22Rv1 (cell line): ENCODE results near the gene CCND1.

ENCODE experiments used
- ZFX ChIP-seq: fragments of 450-650 bp; IDR thresholded peaks from 2 replicates; pipeline ENCODE4 v1.6.1; 2017; ENCODE audit warnings: antibody characterized with exemption, borderline replicate concordance
- TF ChIP-seq, protein P1 (sequence below): fragments of 450-650 bp; IDR thresholded peaks from 2 replicates; pipeline ENCODE4 v1.5.1; 2017; ENCODE audit warnings: mild to moderate bottlenecking

DNA sequence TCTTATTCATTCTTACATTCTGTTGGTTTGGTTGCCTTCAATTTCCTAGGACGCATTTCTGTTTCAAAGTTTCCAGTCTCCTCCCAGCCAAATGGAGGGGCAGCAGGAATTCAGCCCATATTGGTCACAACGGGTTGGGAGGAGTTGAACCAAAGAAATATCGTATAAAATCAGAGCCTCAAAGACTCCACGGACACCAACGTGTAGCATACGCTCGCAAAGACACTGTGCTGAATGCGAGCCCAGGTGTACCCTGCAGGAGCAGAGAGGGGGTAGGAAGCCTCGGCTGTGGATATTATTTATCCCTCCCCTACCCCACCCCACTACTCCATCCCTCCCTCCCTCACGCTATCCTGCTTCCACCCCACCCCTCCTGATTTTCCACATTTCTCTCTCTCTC, 15.5 kb upstream of the CCND1 start:
- TF ChIP-seq, protein P1, sequence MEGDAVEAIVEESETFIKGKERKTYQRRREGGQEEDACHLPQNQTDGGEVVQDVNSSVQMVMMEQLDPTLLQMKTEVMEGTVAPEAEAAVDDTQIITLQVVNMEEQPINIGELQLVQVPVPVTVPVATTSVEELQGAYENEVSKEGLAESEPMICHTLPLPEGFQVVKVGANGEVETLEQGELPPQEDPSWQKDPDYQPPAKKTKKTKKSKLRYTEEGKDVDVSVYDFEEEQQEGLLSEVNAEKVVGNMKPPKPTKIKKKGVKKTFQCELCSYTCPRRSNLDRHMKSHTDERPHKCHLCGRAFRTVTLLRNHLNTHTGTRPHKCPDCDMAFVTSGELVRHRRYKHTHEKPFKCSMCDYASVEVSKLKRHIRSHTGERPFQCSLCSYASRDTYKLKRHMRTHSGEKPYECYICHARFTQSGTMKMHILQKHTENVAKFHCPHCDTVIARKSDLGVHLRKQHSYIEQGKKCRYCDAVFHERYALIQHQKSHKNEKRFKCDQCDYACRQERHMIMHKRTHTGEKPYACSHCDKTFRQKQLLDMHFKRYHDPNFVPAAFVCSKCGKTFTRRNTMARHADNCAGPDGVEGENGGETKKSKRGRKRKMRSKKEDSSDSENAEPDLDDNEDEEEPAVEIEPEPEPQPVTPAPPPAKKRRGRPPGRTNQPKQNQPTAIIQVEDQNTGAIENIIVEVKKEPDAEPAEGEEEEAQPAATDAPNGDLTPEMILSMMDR, result no peak
- TF ChIP-seq ZFX, result no peak
